Mucosa of gallbladder (tissue), 1 donor: Measurements from ENCODE around the gene BAZ1B. TPM values are rescaled to one million over a fixed set of nuclear protein-coding genes. Genes with fewer than 3 reads are reported as not detected.
"Not testable (repeated sequence)": the region's sequence is repeated elsewhere in the genome, so short reads cannot be mapped to it uniquely, and the experiment has no call there.

Experiments
- DNase-seq: peaks from one replicate; pipeline ENCODE4 v3.0.0-alpha.2; 2020; ENCODE audit warnings: low spot score
- total RNA-seq: library from RNA; stranded (reverse); gene quantifications from one replicate; pipeline ENCODE4 v1.2.1, GENCODE V29; 2021
- donor health status: DM: no; HTN: no; CAD: no.

The BAZ1B gene
- total RNA-seq, 1 donor from 2014 or later: 50.7 TPM

DNA sequence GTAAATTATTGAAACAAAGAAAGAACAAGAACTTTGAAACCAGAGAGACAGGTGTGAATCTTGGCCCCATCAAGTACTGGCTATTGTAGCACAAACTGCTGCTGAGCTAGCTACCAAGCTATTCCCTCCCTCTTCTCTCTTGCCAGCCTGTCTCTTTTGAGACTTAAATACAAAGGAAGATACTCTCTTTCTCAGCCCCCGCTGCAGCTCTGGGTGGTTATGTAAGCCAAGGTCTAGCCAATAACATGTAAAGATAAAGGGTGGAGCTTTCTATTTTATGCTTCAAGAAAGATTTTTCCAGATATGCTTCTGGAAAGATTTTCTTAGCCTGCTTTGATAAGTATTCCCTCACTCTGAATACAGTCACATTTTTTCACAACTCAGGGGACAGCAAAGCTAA is 17.2 kb downstream of the BAZ1B start:
- DNase-seq: no peak

DNA sequence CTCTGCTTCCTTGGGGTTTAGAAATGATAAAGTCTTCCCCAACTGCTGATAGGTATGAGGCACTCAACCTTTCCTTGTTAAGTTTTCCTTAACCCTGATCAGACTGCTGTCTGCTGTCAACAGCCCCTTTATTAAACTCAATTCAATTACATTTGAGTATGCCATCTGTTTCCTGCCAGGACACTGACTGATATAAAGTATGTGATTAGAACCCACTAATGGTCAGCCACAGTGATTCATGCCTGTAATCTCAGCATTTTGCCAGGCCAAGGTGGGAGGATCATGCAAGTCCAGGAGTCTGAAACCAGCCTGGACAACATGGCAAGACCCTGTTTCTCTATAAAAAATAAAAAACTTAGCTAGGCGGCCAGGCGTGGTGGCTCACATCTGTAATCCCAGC is 18.1 kb downstream of the BAZ1B start:
- no peak for DNase-seq

DNA sequence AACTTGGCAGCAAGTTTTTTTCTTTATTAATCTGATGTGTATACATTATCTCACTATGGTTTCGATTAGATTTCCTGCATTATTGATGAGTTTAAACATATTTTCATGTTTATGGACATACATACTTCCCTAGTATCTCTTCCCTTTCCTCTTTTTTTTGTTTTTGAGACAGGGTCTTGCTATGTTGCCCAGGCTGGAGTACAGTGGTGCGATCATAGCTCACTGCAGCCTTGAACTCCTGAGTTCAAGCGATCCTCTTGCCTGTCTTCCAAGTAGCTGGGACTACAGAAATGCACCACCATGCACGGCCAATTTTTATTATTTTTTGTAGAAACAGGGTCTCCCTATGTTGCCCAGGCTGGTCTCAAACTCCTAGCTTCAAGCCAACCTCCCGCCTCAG is 18.9 kb downstream of the BAZ1B start:
- DNase-seq: no peak

GRCh38 chr7:73496626-73497025 is 25.5 kb downstream of the BAZ1B start:
- no peak for DNase-seq

GRCh38 chr7:73495507-73495906 is 26.6 kb downstream of the BAZ1B start:
- DNase-seq: not testable (repeated sequence)

- DNase-seq: no peak
These were observed 32.1 kb downstream of the BAZ1B start for GRCh38 chr7:73489976-73490375.

DNA sequence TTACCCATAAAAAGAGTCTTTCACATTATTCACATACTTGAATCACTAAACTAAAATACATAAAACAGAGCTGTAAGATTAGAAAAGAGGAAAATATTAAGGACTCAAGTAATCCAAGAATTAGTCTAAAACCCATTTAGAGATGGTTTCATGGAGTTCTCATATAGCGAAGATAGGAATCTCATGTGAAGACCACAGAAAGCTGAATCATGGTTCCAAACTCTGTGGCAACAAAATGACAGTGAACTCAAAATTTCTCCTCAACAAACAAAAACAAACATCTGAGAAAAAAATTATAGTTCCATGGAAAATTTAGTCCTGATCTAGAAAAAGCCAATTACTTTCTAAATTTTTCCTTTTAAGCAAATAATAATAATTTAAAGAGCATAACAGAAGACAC is 34.6 kb downstream of the BAZ1B start:
- no peak for DNase-seq

GRCh38 chr7:73483171-73483570 is 38.9 kb downstream of the BAZ1B start:
- no peak for DNase-seq

GRCh38 chr7:73482746-73483145 is 39.3 kb downstream of the BAZ1B start:
- DNase-seq: no peak

- not testable (repeated sequence) for DNase-seq
These were observed 40.6 kb downstream of the BAZ1B start for GRCh38 chr7:73481521-73481920.

DNA sequence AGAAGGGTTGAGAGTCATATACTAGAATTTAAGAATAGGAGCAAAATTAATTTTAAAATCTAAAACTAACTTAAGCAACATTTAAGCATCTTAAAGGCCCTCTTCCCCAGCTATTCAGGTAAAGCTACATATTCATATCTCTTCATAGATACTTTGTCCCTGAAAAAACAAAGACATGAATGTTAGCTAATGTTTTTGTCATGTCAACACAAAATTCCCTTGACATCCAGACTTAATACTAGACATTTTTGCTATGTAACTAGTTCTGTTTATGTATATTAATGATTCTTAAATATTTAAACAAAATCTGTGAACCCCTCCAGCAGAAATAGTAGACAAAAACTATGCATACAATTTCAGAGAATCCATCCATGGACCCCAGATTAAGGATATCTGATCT is 43.5 kb downstream of the BAZ1B start:
- no peak for DNase-seq

DNA sequence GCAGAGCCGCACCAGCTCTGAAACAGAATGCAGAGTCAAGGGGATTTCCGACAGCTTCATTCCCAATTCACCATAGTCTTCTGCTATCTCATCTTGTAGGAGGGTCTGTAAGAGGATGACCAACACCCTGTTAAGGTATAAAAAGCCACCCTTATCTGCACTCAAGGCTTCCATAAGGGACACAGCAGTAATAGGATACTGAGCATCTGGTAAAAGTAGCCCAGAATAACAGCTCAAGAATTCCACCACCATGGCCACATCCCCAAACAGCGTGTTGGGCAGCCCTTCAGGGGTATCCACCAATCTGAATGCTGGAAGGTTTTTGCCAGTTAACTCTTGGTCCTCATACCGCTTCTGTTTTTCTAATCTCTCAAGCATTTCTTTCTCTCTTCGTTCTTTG is 44.7 kb downstream of the BAZ1B start:
- DNase-seq: no peak

- no peak for DNase-seq
These were observed 51.9 kb downstream of the BAZ1B start for GRCh38 chr7:73470208-73470607.

GRCh38 chr7:73467046-73467445 is 55.0 kb downstream of the BAZ1B start:
- not testable (repeated sequence) for DNase-seq

DNA sequence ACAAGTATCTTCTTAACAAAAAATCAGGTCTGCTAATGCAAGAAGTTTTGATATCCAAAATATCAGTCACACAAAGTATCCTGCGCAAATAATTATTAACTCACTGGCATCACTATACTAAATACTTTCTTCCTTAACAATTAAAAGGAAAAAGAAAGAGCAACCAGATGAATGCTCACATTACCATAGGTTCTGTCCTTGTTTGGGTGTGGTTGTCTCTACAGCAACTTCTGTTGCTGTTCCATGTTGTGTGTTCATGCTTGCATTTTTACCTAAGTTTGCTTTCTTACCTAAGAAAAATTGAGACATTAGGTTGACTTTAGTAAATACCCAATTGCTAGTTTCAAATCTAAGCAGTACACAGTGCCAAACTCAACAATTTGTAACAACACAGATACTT is 56.0 kb downstream of the BAZ1B start:
- no peak for DNase-seq

DNA sequence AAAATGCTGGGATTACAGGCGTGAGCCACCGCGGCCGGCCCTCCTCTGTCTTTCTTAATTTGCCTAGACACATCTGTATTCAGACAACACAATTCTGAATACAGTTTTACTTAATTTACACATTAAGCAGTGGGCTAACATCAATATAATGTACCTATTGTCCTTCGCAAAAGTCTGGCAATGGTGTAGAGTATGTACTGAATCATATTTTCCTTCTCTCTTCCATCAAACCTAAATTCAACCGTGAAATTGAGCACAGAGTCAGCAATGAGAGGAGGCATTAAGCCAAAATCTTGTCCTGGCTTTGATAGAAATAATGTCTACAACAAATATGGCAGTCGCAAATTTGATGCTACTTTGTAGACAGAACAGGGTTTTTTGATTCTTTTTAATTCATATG is 58.1 kb downstream of the BAZ1B start:
- DNase-seq: no peak

DNA sequence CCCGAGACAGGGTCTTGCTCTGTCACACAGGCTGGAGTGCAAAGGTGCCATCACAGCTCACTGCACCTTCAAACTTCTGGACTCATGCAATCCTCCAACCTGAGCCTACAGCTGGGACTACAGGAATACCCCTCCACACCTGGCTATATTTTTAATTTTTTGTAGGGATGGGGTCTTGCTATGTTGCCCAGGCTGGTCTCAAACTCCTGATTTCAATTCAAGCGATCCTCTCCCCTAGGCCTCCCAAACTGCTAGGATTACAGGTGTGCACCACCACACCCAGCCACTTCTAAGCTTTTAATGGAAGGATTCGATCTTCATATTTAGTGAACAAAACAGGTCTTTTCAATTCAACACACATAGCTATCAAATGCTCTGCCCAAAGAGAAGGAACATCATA is 58.8 kb downstream of the BAZ1B start:
- DNase-seq: no peak

- no peak for DNase-seq
These were observed 60.3 kb downstream of the BAZ1B start for GRCh38 chr7:73461782-73462285.

GRCh38 chr7:73454424-73454823 is 67.7 kb downstream of the BAZ1B start:
- DNase-seq: no peak

DNA sequence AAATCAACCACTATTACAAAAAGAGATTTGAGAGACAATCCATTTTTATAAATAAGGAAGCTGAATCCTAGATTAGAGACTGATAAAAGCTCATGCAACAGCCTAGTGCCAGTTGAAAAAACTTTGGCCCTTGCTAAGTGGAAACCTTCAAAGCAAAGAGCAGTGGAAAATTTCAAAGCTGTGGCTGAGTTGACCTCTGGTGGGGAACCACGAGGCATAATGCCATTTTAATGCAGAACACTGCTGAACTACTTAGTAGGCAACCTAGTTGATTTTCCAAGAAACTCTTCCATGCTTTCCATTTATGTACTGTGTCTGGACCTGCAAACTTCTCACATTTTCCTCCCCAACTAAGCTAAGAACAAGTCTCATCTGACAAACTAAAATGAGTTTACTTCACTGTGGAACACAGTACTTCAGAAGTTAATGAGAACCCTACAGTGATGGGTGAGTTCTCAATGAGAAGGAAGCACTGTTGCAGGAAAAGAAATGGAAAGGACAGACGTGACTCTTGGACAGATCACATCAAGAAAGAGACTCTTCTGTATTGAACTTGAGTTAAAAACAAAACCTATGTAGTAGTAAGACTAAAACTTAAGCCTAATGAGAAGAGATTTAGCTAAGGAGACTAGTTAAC is 69.0 kb downstream of the BAZ1B start:
- no peak for DNase-seq

DNA sequence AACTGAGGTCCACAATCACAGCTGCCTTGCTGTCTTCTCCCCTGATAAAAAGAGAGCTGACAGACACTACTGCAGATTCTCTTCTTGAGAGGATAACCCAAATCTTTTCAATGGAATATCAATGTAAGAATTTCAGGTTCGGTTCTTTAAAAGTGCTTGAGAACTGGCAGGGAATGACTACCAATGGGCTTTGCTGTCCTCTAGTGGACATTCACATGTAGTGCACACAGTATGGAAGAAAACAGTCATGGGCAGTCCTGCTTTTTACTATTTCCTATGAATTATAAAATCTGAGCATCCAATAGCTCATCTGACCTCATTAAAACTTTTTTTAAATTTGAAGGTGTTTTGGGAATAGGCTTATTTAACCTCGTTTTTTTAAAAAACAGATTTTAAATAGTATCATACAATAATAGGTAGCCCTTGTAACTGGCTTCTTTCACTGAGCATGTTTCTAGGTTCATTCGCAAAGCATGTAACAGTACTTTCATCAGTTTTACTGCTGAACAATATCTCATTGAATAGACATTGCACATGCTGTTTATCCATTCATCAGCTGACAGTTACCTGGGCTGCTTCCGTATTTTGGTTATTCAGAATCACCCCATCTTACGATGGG is 70.2 kb downstream of the BAZ1B start:
- DNase-seq: peak; percentile 44

DNA sequence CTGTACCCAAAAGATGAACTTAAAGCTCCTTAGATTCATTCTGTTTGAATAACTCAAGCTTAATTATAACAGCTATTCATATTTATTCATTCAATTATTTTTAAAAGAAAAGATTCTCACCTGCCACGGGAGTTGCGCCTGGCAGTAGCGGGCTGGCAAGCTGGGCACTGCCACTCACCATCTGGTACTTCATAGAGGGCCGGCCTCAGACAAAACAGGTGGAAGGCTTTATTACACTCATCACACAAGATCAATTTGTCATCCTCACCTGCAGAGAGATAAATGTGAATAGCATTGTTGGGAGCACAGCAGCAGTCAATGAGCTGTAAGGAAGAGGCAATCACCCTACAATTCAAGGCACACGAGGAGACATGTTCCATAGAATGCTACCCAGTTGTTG is 72.7 kb downstream of the BAZ1B start:
- no peak for DNase-seq

DNA sequence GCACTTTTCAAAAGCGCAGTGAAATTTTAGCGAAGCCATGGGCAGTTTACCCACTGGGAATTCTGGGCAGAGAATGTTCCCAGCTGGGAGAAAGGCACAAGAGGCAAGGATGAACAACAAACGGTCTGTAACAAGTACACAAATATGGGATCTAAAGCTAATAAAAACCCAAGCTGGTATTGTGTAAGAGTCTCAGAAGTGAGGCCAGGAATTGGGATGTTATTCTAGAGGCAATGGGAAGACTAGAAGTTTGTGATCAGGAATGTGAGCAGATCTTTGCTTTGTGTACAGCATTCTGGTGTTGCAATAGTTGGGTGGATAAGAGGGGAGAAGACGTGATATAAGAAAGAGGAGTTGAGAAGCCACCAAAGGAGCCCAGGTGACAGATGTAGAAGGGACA is 73.5 kb downstream of the BAZ1B start:
- no peak for DNase-seq
